Adipose tissue (tissue), 3 donors: Measurements from ENCODE around the gene SMG5. TPM values are rescaled to one million over a fixed set of nuclear protein-coding genes. Genes with fewer than 3 reads are reported as not detected.

Source experiments
- H3K27ac ChIP-seq: one replicate; pipeline ENCODE4 v1.5.1; 2013; ENCODE audit warnings: low read depth, low read length
- WGBS, 3 donors: extraction: QIAGEN DNeasy Blood & Tissue Kit; methylation state at CpG; one replicate each; pipeline ENCODE4 v1.1.7; 2013; 5-methylcytosine and 5-hydroxymethylcytosine counted together
- polyA plus RNA-seq, 3 donors: library from polyadenylated mRNA; stranded (reverse); fragments of 200-250 nt; gene quantifications; one replicate each; pipeline ENCODE4 v1.2.3, GENCODE V29; 2013
- donor health status: healthy with polysubstance abuse.
- donor health status: Bipolar disorder and iron deficiency.
- donor health status: healthy.

The SMG5 gene
- polyA plus RNA-seq, 3 donors: 24.1 to 34.4 (median 28.3) TPM

GRCh38 chr1:156247460-156248322 is 34.9 kb downstream of the SMG5 start, which contains the start of gene PAQR6:
Gene PAQR6 (minus strand): TSS chr1:156248056. CDS start chr1:156246731, 1,325 bp downstream.
- H3K27ac ChIP-seq: no peak within 1 kb of the TSS
- WGBS, 3 donors: 32 to 69% (median 55%) methylated on average over 16 of the region's 16 CpGs

GRCh38 chr1:156246781-156247459 is 35.7 kb downstream of the SMG5 start:
- no peak overlapping the region for H3K27ac ChIP-seq
- 48 to 49% (median 49%) methylated on average over 16 of the region's 16 CpGs for WGBS, 3 donors

DNA sequence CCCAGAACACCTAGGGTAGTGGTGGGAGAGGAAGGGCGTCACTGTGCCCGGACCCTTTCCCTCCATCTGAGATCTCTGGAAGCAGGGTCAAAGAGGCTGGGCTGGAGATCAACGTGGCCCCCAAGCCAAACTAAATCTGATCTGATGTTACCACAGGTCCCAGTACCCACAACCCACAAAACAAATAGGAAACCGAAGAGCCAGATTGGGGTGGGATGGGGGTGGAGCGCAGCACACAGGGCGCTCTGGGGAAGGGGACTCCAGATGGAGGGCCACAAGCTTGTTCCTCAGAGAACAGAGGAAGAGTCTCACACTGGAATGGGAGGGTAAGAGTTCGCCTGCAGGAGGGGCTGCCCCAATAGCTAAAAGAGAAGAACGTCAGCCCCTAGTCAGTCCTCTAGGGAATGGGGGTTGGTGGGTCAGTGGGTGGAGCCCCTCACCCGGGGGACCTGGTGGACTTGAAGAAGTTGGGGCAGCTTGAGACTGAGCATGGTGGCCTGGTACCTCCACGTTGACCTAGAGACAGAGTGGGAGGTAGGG is 36.3 kb downstream of the SMG5 start:
- 50 to 66% (median 52%) methylated on average over 10 of the region's 10 CpGs for WGBS, 3 donors
- no peak overlapping the region for H3K27ac ChIP-seq

DNA sequence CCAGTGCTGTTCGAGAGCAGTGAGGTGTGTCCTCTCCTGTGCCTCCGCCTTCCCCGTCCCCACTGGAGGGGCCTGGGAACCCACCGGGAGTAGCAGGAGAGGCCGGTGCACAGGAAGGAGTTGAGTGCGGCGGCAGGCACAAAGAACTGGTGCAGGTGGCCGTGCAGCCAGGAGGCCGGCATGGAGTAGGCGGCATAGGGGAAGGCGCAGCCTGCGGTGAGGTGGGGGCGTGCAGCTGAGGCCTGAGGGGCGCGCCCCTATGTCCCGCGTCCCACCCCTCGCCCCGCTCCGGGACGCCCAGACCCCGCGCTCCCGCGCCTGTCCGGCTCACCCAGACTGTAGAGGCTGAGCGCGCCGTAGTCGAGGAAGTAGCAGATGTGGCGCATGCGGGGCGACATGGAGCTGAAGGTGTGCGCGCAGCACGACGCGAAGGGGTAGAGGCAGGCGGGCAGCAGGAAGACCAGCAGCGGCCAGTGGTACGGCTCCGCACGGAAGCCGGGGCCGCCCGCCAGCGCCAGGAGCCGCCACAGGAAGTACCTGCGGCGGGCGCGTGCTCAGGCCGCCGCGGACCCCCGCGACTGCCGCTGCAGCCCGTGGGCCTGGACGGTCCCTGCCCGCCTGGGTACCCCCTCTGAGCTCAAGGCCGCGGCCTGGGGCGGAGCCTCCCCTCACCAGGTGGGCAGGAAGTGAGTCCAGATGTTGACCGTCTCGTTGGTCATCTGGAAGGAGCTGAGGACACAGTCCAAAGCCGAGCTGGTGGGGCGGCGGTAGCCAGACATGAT is 37.0 kb downstream of the SMG5 start:
- H3K27ac ChIP-seq: no peak overlapping the region
- WGBS, 3 donors: 5 to 6% (median 5%) methylated on average over 59 to 69 of the region's 69 CpGs

GRCh38 chr1:156244712-156245111 is 37.9 kb downstream of the SMG5 start:
- WGBS, 3 donors: 79 to 92% (median 88%) methylated on average over 17 of the region's 17 CpGs
- no peak overlapping the region for H3K27ac ChIP-seq

DNA sequence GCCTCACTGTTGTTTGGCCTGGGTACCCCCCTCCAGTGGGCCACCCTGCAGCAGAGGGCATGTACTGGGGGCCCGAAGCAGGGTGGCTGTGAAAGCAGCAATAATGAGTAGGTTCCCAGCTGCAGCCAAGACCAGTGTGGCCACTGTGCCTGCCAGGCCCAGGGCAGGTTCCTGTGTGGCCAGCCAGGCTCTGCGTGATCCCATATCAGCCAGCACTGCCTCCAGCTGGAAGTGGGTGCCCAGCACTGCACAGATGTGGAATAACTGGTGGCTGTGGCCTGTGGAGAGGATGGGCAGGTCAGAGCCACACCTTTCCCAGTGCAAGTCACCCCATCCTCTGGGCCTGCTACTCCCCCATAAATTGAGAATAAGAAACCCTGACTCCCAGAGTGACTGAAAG is 38.5 kb downstream of the SMG5 start:
- 69 to 94% (median 82%) methylated on average over 2 of the region's 2 CpGs for WGBS, 3 donors
- no peak overlapping the region for H3K27ac ChIP-seq

DNA sequence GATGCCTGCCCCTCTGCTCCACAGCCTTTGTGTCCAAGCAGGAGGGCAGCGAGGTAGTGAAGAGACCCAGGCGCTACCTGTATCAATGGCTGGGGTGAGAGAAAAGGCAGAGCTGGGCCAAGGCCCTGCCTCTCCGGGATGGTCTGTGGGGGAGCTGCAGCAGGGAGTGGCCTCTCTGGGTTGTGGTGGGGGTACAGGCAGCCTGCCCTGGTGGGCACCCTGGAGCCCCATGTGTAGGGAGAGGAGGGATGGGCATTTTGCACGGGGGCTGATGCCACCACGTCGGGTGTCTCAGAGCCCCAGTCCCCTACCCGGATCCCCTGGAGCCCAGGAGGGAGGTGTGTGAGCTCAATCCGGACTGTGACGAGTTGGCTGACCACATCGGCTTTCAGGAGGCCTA is 39.9 kb downstream of the SMG5 start:
- no peak overlapping the region for H3K27ac ChIP-seq
- WGBS, 3 donors: 74 to 80% (median 77%) methylated on average over 10 of the region's 10 CpGs

GRCh38 chr1:156241926-156242325 is 40.7 kb downstream of the SMG5 start, which contains the start of gene BGLAP:
Gene BGLAP (plus strand): TSS chr1:156242184. CDS start chr1:156242232, 48 bp downstream.
- H3K27ac ChIP-seq: no peak within 1 kb of the TSS
- WGBS, 3 donors: 64 to 84% (median 70%) methylated on average over 10 to 14 of the region's 14 CpGs

DNA sequence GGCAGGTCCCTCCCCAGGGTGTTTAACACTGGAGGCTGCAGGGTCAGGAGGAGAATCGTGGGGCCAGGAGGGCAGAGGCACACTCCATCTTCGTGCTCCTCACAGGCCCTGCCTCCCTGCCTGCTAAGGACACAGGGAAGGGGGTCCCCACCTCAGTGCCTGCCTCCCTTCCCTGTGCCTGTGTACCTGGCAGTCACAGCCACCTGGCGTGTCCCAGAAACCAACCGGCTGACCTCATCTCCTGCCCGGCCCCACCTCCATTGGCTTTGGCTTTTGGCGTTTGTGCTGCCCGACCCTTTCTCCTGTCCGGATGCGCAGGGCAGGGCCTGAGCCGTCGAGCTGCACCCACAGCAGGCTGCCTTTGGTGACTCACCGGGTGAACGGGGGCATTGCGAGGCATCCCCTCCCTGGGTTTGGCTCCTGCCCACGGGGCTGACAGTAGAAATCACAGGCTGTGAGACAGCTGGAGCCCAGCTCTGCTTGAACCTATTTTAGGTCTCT is 41.3 kb downstream of the SMG5 start:
- 64 to 73% (median 66%) methylated on average over 14 to 15 of the region's 15 CpGs for WGBS, 3 donors

GRCh38 chr1:156238248-156238647 is 44.4 kb downstream of the SMG5 start:
- no peak overlapping the region for H3K27ac ChIP-seq
- 92 to 98% (median 93%) methylated on average over 5 of the region's 5 CpGs for WGBS, 3 donors

More for the DNA sequence above, 41.3 kb downstream of the SMG5 start:
- no peak overlapping the region for H3K27ac ChIP-seq

GRCh38 chr1:156236164-156236563 is 46.5 kb downstream of the SMG5 start:
- WGBS, 3 donors: 93 to 95% (median 93%) methylated on average over 12 of the region's 12 CpGs
- H3K27ac ChIP-seq: no peak overlapping the region

DNA sequence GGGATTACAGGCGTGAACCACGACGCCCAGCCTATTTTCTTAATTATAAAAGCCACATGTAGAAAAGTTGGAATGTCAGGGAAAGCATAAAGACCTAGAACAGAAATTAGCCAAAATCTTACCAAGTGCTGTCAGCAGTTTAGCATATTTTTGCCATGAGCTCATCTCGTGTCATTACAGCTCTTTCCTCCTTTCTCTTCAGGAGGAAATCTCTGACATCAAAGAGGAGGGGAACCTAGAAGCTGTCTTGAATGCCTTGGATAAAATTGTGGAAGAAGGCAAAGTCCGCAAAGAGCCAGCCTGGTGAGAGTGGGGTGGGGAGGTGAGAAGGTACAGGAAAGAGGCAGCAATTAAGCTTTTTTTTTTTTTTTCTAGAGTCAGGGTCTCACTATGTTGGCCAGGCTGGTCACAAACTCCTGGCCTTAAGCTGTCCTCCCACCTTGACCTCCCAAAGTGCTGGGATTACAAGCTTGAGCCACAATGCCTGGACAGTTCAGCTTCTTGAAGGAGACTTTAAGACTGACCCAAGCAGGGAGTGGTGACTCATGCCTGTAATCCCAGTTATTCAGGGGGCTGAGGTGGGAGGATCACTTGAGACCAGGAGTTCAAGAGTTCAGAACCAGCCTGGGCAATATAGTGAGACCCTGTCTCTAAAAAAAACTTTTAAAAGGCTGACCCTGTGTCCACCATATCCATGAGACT is 49.0 kb downstream of the SMG5 start:
- no peak overlapping the region for H3K27ac ChIP-seq

GRCh38 chr1:156232201-156232894 is 50.3 kb downstream of the SMG5 start:
- no peak overlapping the region for H3K27ac ChIP-seq
- 83 to 86% (median 84%) methylated on average over 12 of the region's 12 CpGs for WGBS, 3 donors

More for the DNA sequence above, 49.0 kb downstream of the SMG5 start:
- WGBS, 3 donors: 73 to 82% (median 81%) methylated on average over 5 of the region's 5 CpGs

DNA sequence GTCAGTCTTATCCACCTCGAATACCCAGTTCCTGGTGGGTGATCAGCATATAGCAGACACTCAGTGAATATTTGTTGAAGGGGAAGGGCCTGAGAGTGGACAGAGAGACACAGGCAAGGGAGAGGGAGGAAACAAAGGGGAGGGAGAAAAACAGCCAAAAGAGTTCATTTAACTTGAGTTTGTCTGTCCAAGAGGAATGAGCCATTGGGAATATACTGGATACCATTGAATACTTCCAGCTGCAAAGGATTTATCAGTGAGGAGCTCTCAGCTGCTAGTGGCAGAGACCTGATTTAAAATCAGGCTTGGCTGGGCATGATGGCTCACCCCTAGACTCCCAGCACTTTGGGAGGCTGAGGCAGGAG is 52.2 kb downstream of the SMG5 start:
- 74 to 91% (median 77%) methylated on average over 1 of the region's 1 CpG for WGBS, 3 donors

GRCh38 chr1:156229809-156230472 is 52.7 kb downstream of the SMG5 start:
- WGBS, 3 donors: 84 to 94% (median 84%) methylated on average over 11 of the region's 11 CpGs
- H3K27ac ChIP-seq: no peak overlapping the region

More for the DNA sequence above, 52.2 kb downstream of the SMG5 start:
- H3K27ac ChIP-seq: no peak overlapping the region

- H3K27ac ChIP-seq: no peak overlapping the region
- 75 to 86% (median 76%) methylated on average over 7 of the region's 7 CpGs for WGBS, 3 donors
Measured at GRCh38 chr1:156228501-156228900, 54.1 kb downstream of the SMG5 start.

DNA sequence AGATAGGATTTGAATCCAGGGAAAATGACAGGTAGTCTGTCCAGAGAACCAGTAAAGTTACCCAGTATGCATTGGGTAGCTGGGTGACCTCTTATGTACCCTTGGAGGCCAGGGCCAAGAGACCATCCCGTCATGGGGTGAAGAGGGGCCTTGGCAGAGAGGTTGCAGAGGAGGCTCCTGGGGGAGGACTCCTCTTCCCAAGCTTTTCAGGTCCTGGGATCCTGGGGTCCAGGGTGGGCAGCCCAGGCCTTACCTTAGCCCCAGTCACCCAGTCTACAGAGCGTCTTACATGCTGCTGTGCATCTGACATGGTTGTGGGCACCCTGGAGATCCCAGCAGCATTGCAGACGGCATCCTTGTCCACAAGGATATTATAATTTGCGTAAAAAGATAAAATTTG is 55.8 kb downstream of the SMG5 start:
- H3K27ac ChIP-seq: no peak overlapping the region
- 84 to 97% (median 94%) methylated on average over 4 of the region's 4 CpGs for WGBS, 3 donors
